Activated CD4-positive, alpha-beta T cell treated with anti-CD3 and anti-CD28 coated beads for 36 hours (primary cell): Measurements from ENCODE around the gene DAB1. TPM values are rescaled to one million over a fixed set of nuclear protein-coding genes. Genes with fewer than 3 reads are reported as not detected.

Experiments
- ATAC-seq: fragments of 200-7000 bp; cut with Tn5 transposase; one replicate; pipeline ENCODE4 v1.10.0; 2021; ENCODE audit warnings: mild to moderate bottlenecking, moderate library complexity
- CTCF ChIA-PET: fragments of 350-600 bp; sonication (Branson Sonifier 250); formaldehyde crosslinking; loops from one replicate; lab custom pipeline; 2021; ENCODE audit warnings: antibody characterized with exemption; lab: Charles Lee
- POLR2A ChIA-PET: fragments of 350-600 bp; sonication (Branson Sonifier 250); formaldehyde crosslinking; loops from one replicate; lab custom pipeline; 2021; ENCODE audit warnings: antibody characterized with exemption, inconsistent platforms; lab: Charles Lee
- DNase-seq: peaks from one replicate; pipeline ENCODE4 v3.0.0-alpha.2; 2020
- H3K27ac Mint-ChIP-seq: one replicate; pipeline ENCODE4 v1.8.0; 2021; ENCODE audit warnings: mixed read lengths
- H3K27me3 Mint-ChIP-seq: one replicate; pipeline ENCODE4 v1.8.0; 2021; ENCODE audit warnings: mixed read lengths
- H3K36me3 Mint-ChIP-seq: one replicate; pipeline ENCODE4 v1.8.0; 2021; ENCODE audit warnings: low read depth, mixed read lengths
- H3K4me1 Mint-ChIP-seq: one replicate; pipeline ENCODE4 v1.8.0; 2021; ENCODE audit warnings: mixed read lengths
- H3K4me3 Mint-ChIP-seq: one replicate; pipeline ENCODE4 v1.8.0; 2021; ENCODE audit warnings: mild to moderate bottlenecking, moderate library complexity, mixed read lengths
- H3K9me3 Mint-ChIP-seq: one replicate; pipeline ENCODE4 v1.8.0; 2021; ENCODE audit warnings: low read depth, mixed read lengths
- intact Hi-C, 2 experiments: fragments of 100-400 bp; cut with DNase I in 1 of 2; cut with micrococcal nuclease in 1 of 2; formaldehyde crosslinking; loops; one replicate each; pipeline versions ENCODE4 v1.14.2 to v1.15.1; 2022 to 2024; cut with DNase I, micrococcal nuclease
- total RNA-seq, 2 experiments: library from RNA; stranded (reverse); gene quantifications; one replicate each; pipeline ENCODE4 v1.2.3, GENCODE V29; 2021

The DAB1 gene
- total RNA-seq, 2 experiments from 2014 or later: 0.11 TPM; not detected in 1

DNA sequence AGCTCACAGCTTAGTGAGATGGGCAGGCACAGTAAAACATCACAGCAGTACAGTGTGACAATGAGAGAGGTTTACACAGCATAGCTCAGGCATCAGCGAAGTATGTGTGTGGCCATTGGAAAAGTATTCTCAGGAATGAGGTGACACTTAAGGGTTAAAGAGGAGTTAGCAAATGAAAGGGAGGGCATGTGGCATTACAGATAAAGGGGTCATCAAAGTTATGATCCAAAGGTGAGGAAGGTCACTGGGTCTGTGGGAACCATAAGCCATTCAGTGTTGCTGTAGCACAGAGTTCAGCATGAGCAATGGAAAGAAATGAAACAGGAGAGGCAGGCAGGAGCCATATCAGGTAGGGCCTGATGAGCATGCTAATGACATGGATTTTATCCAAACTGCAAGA is 453.6 kb downstream of the DAB1 start:
- Mint-ChIP-seq H3K27me3 (peaks cover 4% of the 10 kb centered on the region), H3K27ac (no peak overlapping the region), H3K36me3 (no peaks in the 10 kb centered on the region), H3K4me1 (no peaks in the 10 kb centered on the region), H3K9me3 (peaks cover 2% of the 10 kb centered on the region), H3K4me3 (no peak overlapping the region)
- CTCF ChIA-PET: no interaction called here
- DNase-seq (no peak), ATAC-seq (no peak)
- intact Hi-C loops: no loop called here
- POLR2A ChIA-PET: no interaction called here

DNA sequence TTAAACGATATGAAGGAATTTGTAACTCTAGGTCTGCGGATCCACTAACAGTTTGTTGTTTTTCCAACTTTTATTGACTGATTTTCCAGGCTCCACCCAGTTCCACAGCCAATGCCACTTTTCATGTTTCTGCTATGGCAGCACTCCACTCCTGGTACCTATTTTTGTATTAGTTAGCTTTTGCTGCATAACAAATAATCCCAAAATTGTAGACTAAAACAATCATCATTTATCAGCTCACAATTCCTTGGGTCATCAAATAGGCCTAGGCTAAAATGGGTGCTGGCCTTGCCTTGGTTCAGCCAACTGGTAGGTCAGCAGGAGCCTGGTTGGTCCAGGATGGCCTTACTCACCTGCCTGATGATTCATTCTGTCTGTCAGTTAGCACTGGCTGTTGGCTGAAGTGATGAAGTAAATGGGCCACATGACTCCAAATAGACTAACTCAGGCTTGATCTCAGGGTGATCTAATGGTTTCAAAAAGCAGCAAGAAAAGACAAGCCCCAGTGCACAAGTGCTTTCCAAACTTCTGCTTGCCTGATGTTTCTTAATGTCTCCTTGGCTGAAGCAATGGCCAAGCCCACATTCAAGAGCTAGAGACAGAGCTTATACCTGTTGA is 454.9 kb downstream of the DAB1 start:
- ChIA-PET CTCF (interaction anchor here (1.0 kb wide), 1 partner anchor 79 kb away, joined by 3 read pairs; no protein-coding TSS in a partner anchor), POLR2A (no interaction called here)
- H3K36me3 Mint-ChIP-seq: no peaks in the 10 kb centered on the region
- H3K27ac Mint-ChIP-seq: no peak overlapping the region
- ATAC-seq (no peak), DNase-seq (no peak)
- H3K27me3 Mint-ChIP-seq: peaks cover 12% of the 10 kb centered on the region
- no peak overlapping the region for H3K4me3 Mint-ChIP-seq
- H3K4me1 Mint-ChIP-seq: no peaks in the 10 kb centered on the region
- intact Hi-C loops: loop anchor here (2.0 to 5.0 kb wide), 2 partner anchors 136 to 137 kb away; no protein-coding TSS in a partner anchor
- H3K9me3 Mint-ChIP-seq: peaks cover 2% of the 10 kb centered on the region

DNA sequence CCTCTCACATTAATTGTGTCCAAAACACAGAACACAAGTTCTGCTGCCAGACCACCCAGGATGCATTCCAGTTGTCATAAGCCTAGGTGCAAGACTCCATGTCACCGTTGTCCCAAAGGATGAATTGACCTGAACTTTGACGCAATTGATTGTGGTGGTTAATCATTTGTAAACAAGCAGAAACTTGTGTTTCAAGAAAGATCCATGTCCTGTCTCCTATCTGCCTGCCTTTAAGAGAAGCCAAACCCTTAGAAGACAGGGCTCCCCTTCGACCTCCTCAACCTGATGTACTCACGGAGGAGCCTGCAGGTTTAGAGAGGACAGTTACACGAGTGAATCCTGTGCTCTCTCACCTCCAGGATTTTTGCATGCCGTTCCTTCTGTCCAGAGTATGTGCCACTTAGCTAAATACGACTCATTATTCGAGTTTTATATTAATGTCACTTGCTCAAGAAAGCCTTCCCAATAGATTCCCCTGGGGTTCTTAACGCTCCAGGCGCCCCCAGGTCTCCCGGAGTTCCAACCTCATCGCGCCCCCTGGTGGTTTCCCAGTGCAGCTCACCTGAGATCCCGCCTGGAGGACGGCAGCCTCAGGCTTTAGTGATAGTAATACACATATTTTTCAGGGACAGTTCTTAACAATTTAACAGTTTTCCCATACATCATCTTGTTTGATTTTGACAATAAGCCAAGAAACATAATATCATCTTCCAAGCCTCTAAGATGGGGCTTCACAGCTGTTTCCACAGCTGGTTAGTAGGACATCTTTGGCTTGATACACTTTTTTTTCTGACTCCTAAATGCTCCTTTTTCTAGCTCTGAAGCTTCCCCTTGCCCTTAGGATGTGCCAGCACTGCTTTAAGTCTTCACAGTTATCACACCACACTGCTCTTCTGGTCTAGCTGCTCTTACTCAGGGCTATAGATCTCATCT is 455.7 kb downstream of the DAB1 start:
- ATAC-seq: no peak
- Mint-ChIP-seq H3K9me3 (peaks cover 2% of the 10 kb centered on the region), H3K4me1 (no peaks in the 10 kb centered on the region), H3K4me3 (no peak overlapping the region), H3K27ac (no peak overlapping the region), H3K36me3 (no peaks in the 10 kb centered on the region), H3K27me3 (peaks cover 12% of the 10 kb centered on the region)
- peak; percentile 42 for DNase-seq
- ChIA-PET POLR2A (no interaction called here), CTCF (interaction anchor here (1.0 to 1.1 kb wide), 2 partner anchors 12 to 78 kb away, joined by 3 read pairs; no protein-coding TSS in a partner anchor)
- intact Hi-C loops: loop anchor here (2.0 to 5.0 kb wide), 2 partner anchors 135 to 136 kb away; no protein-coding TSS in a partner anchor

DNA sequence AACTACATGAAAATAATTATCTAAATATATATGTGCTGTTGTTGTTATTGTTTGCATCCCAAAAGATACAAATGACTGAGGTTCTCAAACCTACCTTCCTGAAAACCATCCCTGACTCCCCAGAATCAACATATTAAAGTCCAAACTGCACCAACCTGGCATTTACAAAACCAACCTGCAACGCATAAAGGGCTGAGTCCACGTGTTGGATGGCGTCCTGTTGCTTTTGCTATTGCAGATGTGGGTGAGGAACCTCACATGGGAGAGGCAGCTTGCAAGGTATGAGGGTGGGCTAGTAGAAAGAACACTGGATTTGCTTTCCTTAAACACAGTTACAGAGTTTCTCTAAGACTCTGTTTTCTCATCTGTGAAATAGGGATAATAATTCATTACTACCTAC is 456.5 kb downstream of the DAB1 start:
- DNase-seq (no peak), ATAC-seq (no peak)
- Mint-ChIP-seq H3K27me3 (peaks cover 13% of the 10 kb centered on the region), H3K4me1 (no peaks in the 10 kb centered on the region), H3K9me3 (peaks cover 2% of the 10 kb centered on the region), H3K4me3 (no peak overlapping the region), H3K36me3 (no peaks in the 10 kb centered on the region), H3K27ac (no peak overlapping the region)
- POLR2A ChIA-PET: no interaction called here
- intact Hi-C loops: loop anchor here in 1 of 2 experiments (5.0 kb wide), 1 partner anchor 135 kb away; no protein-coding TSS in a partner anchor
- CTCF ChIA-PET: interaction anchor here (1.1 kb wide), 1 partner anchor 13 kb away, joined by 3 read pairs; no protein-coding TSS in a partner anchor

DNA sequence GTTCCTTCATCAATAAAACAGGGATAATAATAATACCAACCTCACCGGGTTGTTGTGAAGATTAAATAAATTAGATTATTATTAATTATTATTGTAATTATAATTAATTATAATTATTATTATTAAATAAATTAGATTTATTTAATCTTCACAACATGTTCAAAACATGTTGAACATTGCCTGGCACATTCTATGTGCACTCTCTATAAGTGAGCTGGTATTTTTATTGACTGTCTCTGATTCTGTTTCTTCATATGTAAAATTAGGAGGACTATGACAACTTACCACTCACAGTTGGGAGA is 457.2 kb downstream of the DAB1 start:
- DNase-seq: no peak
- Mint-ChIP-seq H3K27ac (no peak overlapping the region), H3K36me3 (no peaks in the 10 kb centered on the region), H3K4me3 (no peak overlapping the region), H3K9me3 (peaks cover 2% of the 10 kb centered on the region), H3K4me1 (no peaks in the 10 kb centered on the region), H3K27me3 (peaks cover 13% of the 10 kb centered on the region)
- ATAC-seq: no peak
- intact Hi-C loops: loop anchor here in 1 of 2 experiments (5.0 kb wide), 1 partner anchor 134 kb away; no protein-coding TSS in a partner anchor
- CTCF ChIA-PET: no interaction called here
- POLR2A ChIA-PET: no interaction called here

DNA sequence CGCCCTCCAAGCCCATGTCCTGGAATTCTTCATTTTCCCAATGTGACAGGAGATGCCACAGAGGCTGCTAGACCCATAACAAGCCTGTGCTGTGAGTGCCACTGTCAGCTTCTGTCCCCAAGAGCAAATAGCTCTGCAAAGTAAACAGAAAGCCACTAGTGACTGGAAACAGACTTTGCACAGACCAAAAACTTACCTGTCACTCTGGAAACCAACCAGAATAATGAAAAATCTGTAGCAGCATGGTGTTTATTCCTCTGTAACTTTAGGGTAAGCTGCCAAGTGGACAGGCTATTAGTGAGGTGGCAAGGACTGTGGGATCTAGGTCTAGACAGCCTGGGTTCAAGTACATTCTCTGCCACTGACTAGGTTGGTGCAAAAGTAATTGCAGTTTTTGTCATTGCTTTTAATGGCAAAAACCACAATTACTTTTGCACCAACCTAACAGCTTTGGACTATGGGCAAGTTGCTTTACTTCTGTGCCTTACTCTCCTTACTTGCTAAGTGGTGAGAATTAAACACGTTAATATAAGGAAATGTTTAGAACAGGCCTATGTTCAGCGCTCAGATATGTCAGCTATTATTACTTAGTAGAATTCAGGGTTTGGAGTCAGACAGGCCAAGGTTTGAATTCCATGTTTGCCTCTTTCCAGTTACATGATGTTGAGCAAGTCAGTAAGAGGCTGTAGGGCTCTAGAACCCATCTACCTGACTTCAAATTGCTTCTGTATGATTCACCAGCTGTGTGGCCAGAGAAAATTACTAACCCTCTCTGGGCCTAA is 457.8 kb downstream of the DAB1 start, which contains the start of gene C8B:
C8B (minus strand) TSS at position 100 of the 782 bp plus-strand sequence; CDS start at position 33, 67 bp downstream.
- intact Hi-C loops: loop anchor here in 1 of 2 experiments (5.0 kb wide), 1 partner anchor 134 kb away; no protein-coding TSS in a partner anchor
- Mint-ChIP-seq H3K4me1 (no peaks in the 10 kb centered on the region), H3K4me3 (no peak within 1 kb of the TSS), H3K9me3 (peaks cover 2% of the 10 kb centered on the region), H3K36me3 (no peaks in the 10 kb centered on the region), H3K27ac (no peak within 1 kb of the TSS), H3K27me3 (peaks cover 13% of the 10 kb centered on the region)
- ATAC-seq (no peak), DNase-seq (no peak)
- ChIA-PET POLR2A (no interaction called here), CTCF (no interaction called here)

DNA sequence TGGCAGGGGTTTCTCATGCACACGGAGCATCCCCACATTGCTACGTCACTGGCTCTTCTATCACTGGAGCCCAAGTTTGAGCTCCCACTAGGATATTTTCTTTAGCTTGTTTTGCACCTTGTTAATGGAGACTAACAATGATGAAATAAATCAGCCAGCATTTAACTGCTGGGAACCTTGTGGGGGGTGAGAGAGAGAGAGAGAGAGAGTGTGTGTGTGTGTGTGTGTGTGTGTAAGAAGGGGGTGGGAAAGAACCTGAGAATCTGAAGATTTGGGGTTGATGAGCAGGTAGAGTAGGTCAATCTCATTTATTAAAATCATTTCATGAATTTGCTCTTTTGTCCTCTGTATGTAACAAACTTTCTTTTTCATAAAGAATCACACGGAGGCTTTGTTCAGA is 458.7 kb downstream of the DAB1 start:
- Mint-ChIP-seq H3K4me3 (no peak overlapping the region), H3K27ac (no peak overlapping the region), H3K4me1 (no peaks in the 10 kb centered on the region), H3K36me3 (no peaks in the 10 kb centered on the region), H3K9me3 (peaks cover 2% of the 10 kb centered on the region), H3K27me3 (peaks cover 13% of the 10 kb centered on the region)
- no peak for DNase-seq
- ATAC-seq: no peak
- ChIA-PET CTCF (no interaction called here), POLR2A (no interaction called here)
- intact Hi-C loops: loop anchor here in 1 of 2 experiments (5.0 kb wide), 1 partner anchor 133 kb away; no protein-coding TSS in a partner anchor

DNA sequence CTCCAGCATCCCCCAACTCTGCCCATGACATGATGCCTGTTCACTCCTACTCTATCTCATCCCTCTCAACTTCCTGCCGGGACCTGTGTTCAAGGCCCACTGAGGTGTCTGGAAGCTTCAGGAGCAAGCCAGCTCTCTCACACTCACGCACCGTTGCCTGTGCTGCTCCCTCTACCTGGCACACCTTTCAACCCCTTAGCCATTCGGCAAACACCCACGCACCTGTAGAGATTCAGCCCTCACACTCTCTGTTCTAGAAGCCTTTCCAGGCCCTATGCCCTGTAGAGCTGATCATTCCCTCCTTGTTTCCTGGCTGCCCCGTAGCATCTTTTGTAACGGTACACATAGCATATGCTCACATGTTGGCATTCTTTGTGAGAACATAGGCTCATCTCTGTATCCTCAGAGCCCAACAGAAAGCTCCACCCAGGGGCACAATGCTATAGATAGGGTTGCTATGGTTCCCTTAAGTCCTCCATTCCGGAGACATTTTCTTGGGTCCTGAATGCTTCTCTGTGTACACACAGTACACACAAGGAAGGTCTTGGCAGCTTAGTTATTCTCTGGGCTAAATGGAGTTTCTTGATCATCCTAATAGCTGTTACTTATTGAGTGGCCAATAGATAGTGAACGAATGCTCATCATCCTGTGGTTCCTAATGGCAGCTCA is 459.4 kb downstream of the DAB1 start:
- intact Hi-C loops: loop anchor here in 1 of 2 experiments (5.0 kb wide), 1 partner anchor 132 kb away; no protein-coding TSS in a partner anchor
- DNase-seq (no peak), ATAC-seq (no peak)
- ChIA-PET CTCF (no interaction called here), POLR2A (no interaction called here)
- Mint-ChIP-seq H3K4me3 (no peak overlapping the region), H3K27ac (no peak overlapping the region), H3K9me3 (peaks cover 2% of the 10 kb centered on the region), H3K4me1 (no peaks in the 10 kb centered on the region), H3K27me3 (peaks cover 13% of the 10 kb centered on the region), H3K36me3 (no peaks in the 10 kb centered on the region)

DNA sequence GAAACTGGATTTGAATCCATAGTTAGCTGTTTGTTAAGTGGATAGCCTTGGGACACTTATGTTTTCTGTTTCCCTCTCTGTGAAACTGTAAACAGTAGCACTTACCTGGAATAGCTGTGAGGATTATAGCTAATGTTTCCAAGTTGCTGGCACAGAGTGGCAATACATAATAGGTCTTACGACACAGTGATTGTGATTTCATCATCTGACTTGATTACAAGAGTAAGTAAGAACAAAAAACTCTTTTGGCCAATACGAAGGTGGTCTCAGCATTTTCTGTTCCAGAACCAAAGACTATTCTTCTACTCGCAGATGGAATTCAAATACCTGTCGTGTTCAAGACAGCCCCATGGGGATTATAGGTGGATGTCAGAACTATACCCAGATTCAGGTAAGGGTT is 460.2 kb downstream of the DAB1 start:
- intact Hi-C loops: no loop called here
- Mint-ChIP-seq H3K9me3 (peaks cover 2% of the 10 kb centered on the region), H3K27me3 (peaks cover 12% of the 10 kb centered on the region), H3K27ac (no peak overlapping the region), H3K4me1 (no peaks in the 10 kb centered on the region), H3K36me3 (no peaks in the 10 kb centered on the region), H3K4me3 (no peak overlapping the region)
- no peak for ATAC-seq
- no peak for DNase-seq
- ChIA-PET POLR2A (no interaction called here), CTCF (interaction anchor here (0.6 kb wide), 1 partner anchor 244 kb away, joined by 3 read pairs; no protein-coding TSS in a partner anchor)

DNA sequence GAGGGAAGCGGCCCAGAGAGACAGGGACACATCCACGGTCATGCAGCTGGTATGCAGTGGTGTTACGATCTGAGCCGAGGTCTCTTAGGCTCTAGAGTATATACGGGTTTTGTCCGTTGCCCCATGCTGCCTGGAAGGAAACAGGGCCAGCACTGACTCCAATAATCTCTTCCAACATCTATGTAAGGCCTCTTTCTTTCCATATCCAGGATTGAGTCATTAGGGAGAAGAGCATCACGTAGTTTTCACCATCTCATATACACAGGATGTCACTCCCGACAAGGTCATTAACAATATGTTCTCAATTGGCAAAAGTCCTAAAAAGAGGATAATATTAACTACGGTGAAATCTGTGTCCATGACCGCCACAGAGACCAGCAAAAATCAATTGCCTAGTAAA is 462.4 kb downstream of the DAB1 start:
- POLR2A ChIA-PET: no interaction called here
- H3K27me3 Mint-ChIP-seq: peaks cover 9% of the 10 kb centered on the region
- no peaks in the 10 kb centered on the region for H3K9me3 Mint-ChIP-seq
- ATAC-seq (no peak), DNase-seq (no peak)
- no peaks in the 10 kb centered on the region for H3K36me3 Mint-ChIP-seq
- H3K4me1 Mint-ChIP-seq: no peaks in the 10 kb centered on the region
- CTCF ChIA-PET: no interaction called here
- no peak overlapping the region for H3K4me3 Mint-ChIP-seq
- no peak overlapping the region for H3K27ac Mint-ChIP-seq
- intact Hi-C loops: no loop called here
